Subcutaneous adipose tissue (tissue), 4 donors: ENCODE data around the gene SLC4A9. TPM values are rescaled to one million over a fixed set of nuclear protein-coding genes. Genes with fewer than 3 reads are reported as not detected.

ENCODE experiments used
- total RNA-seq, 4 donors: library from RNA; depleted of rRNA; stranded (reverse); fragments of >200 nt; gene quantifications; one replicate each; pipeline ENCODE4 v1.1.0, GENCODE V29; 2016
- TF ChIP-seq, protein P1 (sequence below): fragments of 450-650 bp; IDR thresholded peaks from one replicate; pipeline ENCODE4 v1.5.1; 2016; ENCODE audit warnings: low read depth, mild to moderate bottlenecking, control low read depth, antibody characterized with exemption, moderate library complexity

SLC4A9 gene
- total RNA-seq, 4 donors from 2014 or later, result 0.17 to 0.22 TPM; not detected in 2

DNA sequence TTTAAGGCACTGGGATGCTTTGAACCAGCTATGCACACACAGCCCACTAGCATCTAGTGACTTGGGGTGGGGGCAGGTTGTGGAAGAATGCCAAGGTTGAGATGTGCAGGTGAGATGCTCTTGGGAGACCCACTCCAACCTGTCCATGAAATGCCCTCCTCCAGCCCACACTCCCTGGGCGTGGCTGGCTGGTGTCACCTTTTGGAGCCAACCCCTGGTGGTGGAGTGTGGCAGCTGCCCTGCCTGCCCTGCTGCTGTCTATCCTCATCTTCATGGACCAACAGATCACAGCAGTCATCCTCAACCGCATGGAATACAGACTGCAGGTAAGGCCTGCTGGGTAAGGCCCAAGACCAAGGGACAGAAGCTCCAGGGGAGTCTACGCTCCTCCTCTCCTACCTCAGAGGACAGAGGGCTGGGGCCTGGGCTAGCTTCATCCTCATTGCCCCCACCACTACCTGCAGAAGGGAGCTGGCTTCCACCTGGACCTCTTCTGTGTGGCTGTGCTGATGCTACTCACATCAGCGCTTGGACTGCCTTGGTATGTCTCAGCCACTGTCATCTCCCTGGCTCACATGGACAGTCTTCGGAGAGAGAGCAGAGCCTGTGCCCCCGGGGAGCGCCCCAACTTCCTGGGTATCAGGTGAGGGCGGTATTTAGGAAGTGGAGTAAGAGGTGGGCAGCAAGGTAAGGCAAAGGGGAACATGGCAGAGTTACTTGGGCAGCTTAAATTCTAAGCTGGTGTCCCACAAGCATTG is 7.4 kb downstream of the SLC4A9 start:
- TF ChIP-seq, protein P1, sequence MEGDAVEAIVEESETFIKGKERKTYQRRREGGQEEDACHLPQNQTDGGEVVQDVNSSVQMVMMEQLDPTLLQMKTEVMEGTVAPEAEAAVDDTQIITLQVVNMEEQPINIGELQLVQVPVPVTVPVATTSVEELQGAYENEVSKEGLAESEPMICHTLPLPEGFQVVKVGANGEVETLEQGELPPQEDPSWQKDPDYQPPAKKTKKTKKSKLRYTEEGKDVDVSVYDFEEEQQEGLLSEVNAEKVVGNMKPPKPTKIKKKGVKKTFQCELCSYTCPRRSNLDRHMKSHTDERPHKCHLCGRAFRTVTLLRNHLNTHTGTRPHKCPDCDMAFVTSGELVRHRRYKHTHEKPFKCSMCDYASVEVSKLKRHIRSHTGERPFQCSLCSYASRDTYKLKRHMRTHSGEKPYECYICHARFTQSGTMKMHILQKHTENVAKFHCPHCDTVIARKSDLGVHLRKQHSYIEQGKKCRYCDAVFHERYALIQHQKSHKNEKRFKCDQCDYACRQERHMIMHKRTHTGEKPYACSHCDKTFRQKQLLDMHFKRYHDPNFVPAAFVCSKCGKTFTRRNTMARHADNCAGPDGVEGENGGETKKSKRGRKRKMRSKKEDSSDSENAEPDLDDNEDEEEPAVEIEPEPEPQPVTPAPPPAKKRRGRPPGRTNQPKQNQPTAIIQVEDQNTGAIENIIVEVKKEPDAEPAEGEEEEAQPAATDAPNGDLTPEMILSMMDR, result no peak

DNA sequence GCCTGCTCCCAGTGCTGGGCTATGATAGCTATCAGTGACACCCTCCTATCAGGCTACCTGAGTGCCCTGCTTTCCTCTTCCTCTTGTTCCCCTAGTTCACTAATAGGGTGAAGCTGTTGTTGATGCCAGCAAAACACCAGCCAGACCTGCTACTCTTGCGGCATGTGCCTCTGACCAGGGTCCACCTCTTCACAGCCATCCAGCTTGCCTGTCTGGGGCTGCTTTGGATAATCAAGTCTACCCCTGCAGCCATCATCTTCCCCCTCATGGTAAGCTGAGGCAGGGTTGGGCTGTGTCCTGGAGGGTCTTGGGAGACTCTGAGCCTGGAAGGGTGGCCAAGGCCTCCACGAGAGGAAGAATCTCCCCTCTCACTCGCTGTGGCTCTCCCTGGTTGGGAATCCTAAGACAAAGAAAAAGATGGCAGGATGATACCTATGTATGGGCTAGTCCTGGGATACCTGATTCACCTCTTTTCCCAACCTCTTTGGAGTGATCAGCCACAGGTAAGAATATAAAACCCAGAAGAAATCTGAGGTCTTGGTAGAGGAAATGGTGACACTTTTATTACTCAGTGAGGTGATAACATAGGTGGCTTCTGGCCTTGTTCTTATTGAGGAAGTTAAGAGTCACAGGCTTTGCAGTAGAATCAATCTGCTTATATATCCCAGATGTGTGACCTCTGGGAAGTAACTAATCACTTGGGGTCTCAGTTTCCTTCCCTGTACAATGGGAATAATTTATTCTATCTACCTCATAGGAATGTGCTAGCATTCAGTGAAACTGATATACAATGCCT is 11.6 kb downstream of the SLC4A9 start:
- TF ChIP-seq, protein P1, result no peak

DNA sequence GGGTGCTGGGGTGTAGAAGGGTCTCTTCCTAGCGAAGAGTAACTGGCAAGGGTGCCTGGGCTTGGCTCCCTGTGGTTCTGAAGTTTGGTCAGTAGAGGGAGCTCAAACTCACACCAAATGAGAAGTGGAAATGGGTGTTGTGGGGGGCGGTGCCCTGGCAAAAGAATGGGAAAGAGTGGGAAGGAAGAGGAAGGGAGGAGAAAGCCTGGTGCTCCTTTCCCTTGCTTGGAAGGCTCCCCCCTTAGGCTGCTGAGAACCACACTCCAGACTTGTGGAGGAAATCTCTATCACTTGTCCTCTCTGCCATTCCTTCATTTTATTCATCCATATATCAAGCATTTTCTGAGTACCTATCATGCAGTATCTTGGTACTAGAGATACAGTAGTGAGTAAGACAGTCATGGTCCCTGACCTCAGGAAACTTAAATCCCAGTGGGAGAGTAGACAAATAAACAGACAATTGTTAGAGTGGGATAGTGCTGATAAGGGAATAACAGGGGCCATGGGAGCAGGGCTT is 13.0 kb downstream of the SLC4A9 start:
- TF ChIP-seq, protein P1, result no peak

DNA sequence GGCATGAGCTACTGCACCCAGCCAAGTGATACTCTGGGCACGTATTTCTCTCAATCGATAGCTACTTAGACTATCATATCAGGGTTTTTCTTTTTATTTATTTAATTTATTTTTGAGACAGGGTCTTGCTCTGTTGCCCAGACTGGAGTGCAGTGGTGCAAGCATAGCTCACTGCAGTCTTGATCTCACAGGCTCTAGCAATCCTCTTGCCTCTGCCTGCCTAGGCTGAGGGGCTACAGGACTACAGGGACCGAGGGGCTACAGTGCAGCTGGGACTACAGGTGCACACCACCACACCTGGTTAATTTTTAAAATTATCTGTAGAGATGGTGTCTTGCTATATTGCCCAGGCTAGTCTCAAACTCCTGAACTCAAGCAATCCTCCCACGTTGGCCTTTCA is 21.4 kb downstream of the SLC4A9 start:
- TF ChIP-seq, protein P1, result no peak

DNA sequence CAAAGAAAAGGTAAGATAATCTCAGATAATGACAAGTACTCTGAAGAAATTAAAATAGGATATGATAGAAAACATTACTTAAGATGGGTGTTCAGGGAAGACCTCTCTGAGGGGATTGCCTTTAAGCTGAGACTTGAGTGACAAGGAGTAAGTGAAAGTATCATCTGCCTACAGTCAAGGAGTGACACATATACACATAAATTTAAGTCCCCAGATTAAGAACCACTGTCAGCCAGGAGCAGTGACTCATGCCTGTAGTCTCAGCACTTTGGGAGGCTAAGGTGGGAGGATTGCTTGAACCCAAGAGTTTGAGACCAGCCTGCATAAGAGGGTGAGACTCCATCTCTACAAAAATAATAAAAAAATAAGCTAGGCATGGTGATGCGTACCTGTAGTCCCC is 22.0 kb downstream of the SLC4A9 start:
- TF ChIP-seq, protein P1, result no peak

DNA sequence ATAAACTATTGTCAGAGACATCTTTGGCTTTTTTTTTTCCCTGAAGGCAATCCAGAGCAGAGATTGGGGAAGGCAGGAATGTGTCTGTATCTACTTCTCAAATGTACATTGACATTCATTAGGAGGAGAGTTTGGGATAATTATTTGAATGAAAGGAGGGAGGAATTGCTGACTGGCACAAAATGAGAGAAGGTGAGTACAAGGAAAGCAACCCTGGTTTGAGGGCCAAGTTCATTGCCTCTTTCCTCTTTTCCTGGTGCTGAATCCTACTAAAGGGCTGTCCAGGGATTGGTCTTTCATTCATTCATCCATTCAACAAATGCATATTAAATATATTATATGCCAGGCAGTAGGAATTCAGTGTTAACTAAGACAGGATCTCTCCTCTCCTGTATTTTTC is 22.9 kb downstream of the SLC4A9 start:
- TF ChIP-seq, protein P1, result no peak

DNA sequence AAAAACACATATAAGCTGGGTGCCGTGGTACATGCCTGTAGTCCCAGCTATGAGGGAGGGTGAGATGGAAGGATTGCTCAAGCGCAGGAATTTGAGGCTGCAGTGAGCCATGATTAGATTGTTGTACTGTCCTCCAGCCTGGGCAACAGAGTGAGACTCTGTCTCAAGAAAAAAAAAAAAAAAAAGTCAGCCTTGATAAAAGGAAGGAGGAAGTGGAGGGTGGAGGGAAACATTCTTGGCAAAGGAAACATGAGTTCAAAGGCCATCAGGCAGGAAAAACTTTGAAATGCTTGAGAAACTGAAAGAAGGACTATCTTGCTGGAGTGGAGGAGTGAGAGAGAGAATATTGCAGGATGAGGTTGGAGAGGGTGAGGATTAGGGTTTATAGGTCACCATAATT is 23.3 kb downstream of the SLC4A9 start:
- TF ChIP-seq, protein P1, result no peak
